ENCODE data around the gene TCFL5.

GRCh38 chr20:62898093-62898964 lies 36.7 kb upstream of the TCFL5 start:
- TF ChIP-seq CTCF (IDR thresholded peaks at IDR 0.05; ENCODE audit: low read length) = no peak
- TF ChIP-seq EZH2 (optimal IDR thresholded peaks at IDR 0.05; ENCODE audit: low read depth, low read length) = no peak
- TF ChIP-seq EZH2phosphoT487 (IDR thresholded peaks at IDR 0.05; ENCODE audit: low read length) = no peak
